Stomach smooth muscle (tissue), 2 donors: ENCODE data around the gene C6orf136.
"Not testable (repeated sequence)": the region's sequence is repeated elsewhere in the genome, so short reads cannot be mapped to it uniquely, and the experiment has no call there.

Experiments
- H3K27ac ChIP-seq: one replicate; pipeline ENCODE4 v1.7.0; 2013; ENCODE audit warnings: mild to moderate bottlenecking, low read length, inconsistent platforms
- H3K27me3 ChIP-seq, 2 donors: one replicate each; pipeline ENCODE4 v1.7.0; 2013; ENCODE audit warnings: low read length in 2 of 2; ENCODE audit not compliant: insufficient read depth in 2 of 2, control insufficient read depth in 1 of 2
- H3K36me3 ChIP-seq, 2 donors: one replicate each; pipeline ENCODE4 v1.7.0; 2013; ENCODE audit warnings: low read length in 2 of 2; ENCODE audit not compliant: control insufficient read depth in 2 of 2, insufficient read depth in 2 of 2
- H3K4me1 ChIP-seq: one replicate; pipeline ENCODE4 v1.7.0; 2013; ENCODE audit warnings: low read length; ENCODE audit not compliant: control insufficient read depth, insufficient read depth
- H3K4me3 ChIP-seq, 2 donors: one replicate each; pipeline ENCODE4 v1.7.0; 2013; ENCODE audit warnings: low read length in 2 of 2
- H3K9ac ChIP-seq, 2 donors: one replicate each; pipeline ENCODE4 v1.7.0; 2013; ENCODE audit warnings: low read length in 2 of 2, mild to moderate bottlenecking in 1 of 2
- H3K9me3 ChIP-seq, 2 donors: one replicate each; pipeline ENCODE4 v1.7.0; 2013; ENCODE audit warnings: low read length in 2 of 2; ENCODE audit not compliant: control insufficient read depth in 2 of 2
- donor health status: healthy.
- donor health status: Pancreatic carcinoma.

Gene C6orf136

GRCh38 chr6:30646450-30647241 is at the start of gene C6orf136:
Gene C6orf136 (plus strand): TSS chr6:30647133. CDS start chr6:30647232, 99 bp downstream.
- H3K4me1 ChIP-seq = peaks cover 12% of the 10 kb centered on the region
- peak within 1 kb of the TSS; percentile 85 to 95 for H3K4me3 ChIP-seq
- H3K9me3 ChIP-seq = no peaks in the 10 kb centered on the region
- peaks cover 13 to 18% of the 10 kb centered on the region in 2 donors for H3K36me3 ChIP-seq
- peak within 1 kb of the TSS; percentile 84 to 88 for H3K9ac ChIP-seq
- peak within 1 kb of the TSS; percentile 87 for H3K27ac ChIP-seq
- H3K27me3 ChIP-seq = no peaks in the 10 kb centered on the region

- H3K9ac ChIP-seq = peak overlapping the region in 1 of 2 donors; percentile 55
- not testable (repeated sequence) for H3K27me3 ChIP-seq, H3K9me3 ChIP-seq, H3K27ac ChIP-seq, H3K4me1 ChIP-seq, H3K4me3 ChIP-seq
- H3K36me3 ChIP-seq = peaks cover 28% of the 10 kb centered on the region in 2 donors
Measured at GRCh38 chr6:30597315-30598144, 49.4 kb upstream of the C6orf136 start.

- no peak overlapping the region for H3K9ac ChIP-seq
- H3K4me3 ChIP-seq = no peak overlapping the region
- no peaks in the 10 kb centered on the region for H3K9me3 ChIP-seq
- peaks cover 41 to 43% of the 10 kb centered on the region in 2 donors for H3K36me3 ChIP-seq
- no peak overlapping the region for H3K27ac ChIP-seq
- no peaks in the 10 kb centered on the region for H3K27me3 ChIP-seq
- no peaks in the 10 kb centered on the region for H3K4me1 ChIP-seq
Measured at GRCh38 chr6:30598912-30599624, 47.9 kb upstream of the C6orf136 start.

- Histone ChIP-seq H3K27me3 (no peaks in the 10 kb centered on the region), H3K27ac (no peak overlapping the region), H3K4me1 (no peaks in the 10 kb centered on the region), H3K36me3 (peaks cover 45 to 48% of the 10 kb centered on the region in 2 donors), H3K4me3 (no peak overlapping the region), H3K9ac (no peak overlapping the region), H3K9me3 (no peaks in the 10 kb centered on the region)
Measured at GRCh38 chr6:30599625-30600324, 47.2 kb upstream of the C6orf136 start.

- H3K36me3 ChIP-seq = peaks cover 51 to 54% of the 10 kb centered on the region in 2 donors
- H3K4me3 ChIP-seq = no peak overlapping the region
- H3K9me3 ChIP-seq = no peaks in the 10 kb centered on the region
- no peaks in the 10 kb centered on the region for H3K4me1 ChIP-seq
- no peak overlapping the region for H3K27ac ChIP-seq
- no peaks in the 10 kb centered on the region for H3K27me3 ChIP-seq
- H3K9ac ChIP-seq = no peak overlapping the region
Measured at GRCh38 chr6:30600451-30600961, 46.4 kb upstream of the C6orf136 start.

GRCh38 chr6:30601436-30601814 is 45.5 kb upstream of the C6orf136 start:
- no peak overlapping the region for H3K4me3 ChIP-seq
- no peaks in the 10 kb centered on the region for H3K9me3 ChIP-seq
- peaks cover 59 to 61% of the 10 kb centered on the region in 2 donors for H3K36me3 ChIP-seq
- H3K27me3 ChIP-seq = no peaks in the 10 kb centered on the region
- no peak overlapping the region for H3K9ac ChIP-seq
- H3K4me1 ChIP-seq = no peaks in the 10 kb centered on the region
- no peak overlapping the region for H3K27ac ChIP-seq

- Histone ChIP-seq H3K27ac (no peak overlapping the region), H3K9me3 (no peaks in the 10 kb centered on the region), H3K27me3 (no peaks in the 10 kb centered on the region), H3K36me3 (peaks cover 65% of the 10 kb centered on the region in 2 donors), H3K4me1 (no peaks in the 10 kb centered on the region), H3K9ac (no peak overlapping the region), H3K4me3 (no peak overlapping the region)
Measured at GRCh38 chr6:30601815-30602641, 44.9 kb upstream of the C6orf136 start.

GRCh38 chr6:30603961-30604360 is 43.0 kb upstream of the C6orf136 start:
- Histone ChIP-seq H3K9ac (no peak overlapping the region), H3K27me3 (no peaks in the 10 kb centered on the region), H3K9me3 (no peaks in the 10 kb centered on the region), H3K4me1 (no peaks in the 10 kb centered on the region), H3K36me3 (peaks cover 75 to 77% of the 10 kb centered on the region in 2 donors), H3K27ac (no peak overlapping the region), H3K4me3 (no peak overlapping the region)

- Histone ChIP-seq H3K27ac (peak overlapping the region; percentile 0), H3K4me1 (peaks cover 30% of the 10 kb centered on the region), H3K4me3 (no peak overlapping the region)
Measured at GRCh38 chr6:30610065-30610464, 36.9 kb upstream of the C6orf136 start.

More at GRCh38 chr6:30610065-30610464, 36.9 kb upstream of the C6orf136 start:
- Histone ChIP-seq H3K9me3 (no peaks in the 10 kb centered on the region), H3K9ac (peak overlapping the region in 1 of 2 donors; percentile 25), H3K27me3 (no peaks in the 10 kb centered on the region), H3K36me3 (peaks cover 34 to 37% of the 10 kb centered on the region in 2 donors)
